ENCODE measurements around the gene NBPF3.
"Not testable (repeated sequence)": the region's sequence is repeated elsewhere in the genome, so short reads cannot be mapped to it uniquely, and the experiment has no call there.

Gene NBPF3

DNA sequence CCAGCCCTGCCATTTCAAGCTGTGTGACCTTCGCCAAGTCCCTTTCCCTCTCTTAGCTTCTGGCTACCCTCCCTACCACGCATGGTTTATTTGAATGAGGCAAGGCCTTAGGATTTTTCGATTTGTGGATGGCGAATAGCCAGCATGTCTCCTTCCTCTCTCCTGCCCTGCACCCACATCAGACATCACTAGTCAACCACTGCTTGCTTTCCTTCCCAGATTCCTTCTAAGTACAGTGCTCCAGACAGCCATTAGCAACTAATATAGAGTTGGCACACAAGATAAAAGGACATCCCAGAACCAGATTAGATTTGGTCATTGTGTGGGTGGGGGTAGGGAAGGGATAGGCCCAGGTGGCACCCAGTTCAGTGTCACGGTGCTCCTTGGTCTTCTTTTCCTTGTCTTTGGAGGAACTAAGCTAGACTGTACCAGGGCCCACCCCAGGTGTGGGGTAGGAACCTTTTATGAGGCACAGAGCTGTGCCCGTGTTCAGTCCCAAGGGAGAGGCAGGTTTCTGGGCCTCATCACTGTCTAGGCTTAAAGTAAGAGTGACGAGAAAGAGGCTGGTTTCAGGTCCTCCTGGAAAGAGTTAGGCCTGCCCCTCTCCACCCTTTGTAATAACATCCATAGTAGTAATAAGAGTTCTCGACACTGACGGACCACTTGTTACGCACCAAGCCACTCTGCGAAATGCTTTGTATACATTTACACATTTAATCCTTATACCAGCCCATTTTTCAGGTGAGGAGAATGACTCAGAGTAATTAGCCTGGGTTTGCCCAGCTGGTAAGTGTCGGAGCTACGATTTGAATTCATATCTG, 77.9 kb downstream of the NBPF3 start:
- no peak for DNase-seq (ENCODE audit: low spot score)
- TF ChIP-seq, protein P1, sequence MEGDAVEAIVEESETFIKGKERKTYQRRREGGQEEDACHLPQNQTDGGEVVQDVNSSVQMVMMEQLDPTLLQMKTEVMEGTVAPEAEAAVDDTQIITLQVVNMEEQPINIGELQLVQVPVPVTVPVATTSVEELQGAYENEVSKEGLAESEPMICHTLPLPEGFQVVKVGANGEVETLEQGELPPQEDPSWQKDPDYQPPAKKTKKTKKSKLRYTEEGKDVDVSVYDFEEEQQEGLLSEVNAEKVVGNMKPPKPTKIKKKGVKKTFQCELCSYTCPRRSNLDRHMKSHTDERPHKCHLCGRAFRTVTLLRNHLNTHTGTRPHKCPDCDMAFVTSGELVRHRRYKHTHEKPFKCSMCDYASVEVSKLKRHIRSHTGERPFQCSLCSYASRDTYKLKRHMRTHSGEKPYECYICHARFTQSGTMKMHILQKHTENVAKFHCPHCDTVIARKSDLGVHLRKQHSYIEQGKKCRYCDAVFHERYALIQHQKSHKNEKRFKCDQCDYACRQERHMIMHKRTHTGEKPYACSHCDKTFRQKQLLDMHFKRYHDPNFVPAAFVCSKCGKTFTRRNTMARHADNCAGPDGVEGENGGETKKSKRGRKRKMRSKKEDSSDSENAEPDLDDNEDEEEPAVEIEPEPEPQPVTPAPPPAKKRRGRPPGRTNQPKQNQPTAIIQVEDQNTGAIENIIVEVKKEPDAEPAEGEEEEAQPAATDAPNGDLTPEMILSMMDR (IDR thresholded peaks at IDR 0.05; ENCODE audit: extremely low read depth, missing control alignments): no peak

DNA sequence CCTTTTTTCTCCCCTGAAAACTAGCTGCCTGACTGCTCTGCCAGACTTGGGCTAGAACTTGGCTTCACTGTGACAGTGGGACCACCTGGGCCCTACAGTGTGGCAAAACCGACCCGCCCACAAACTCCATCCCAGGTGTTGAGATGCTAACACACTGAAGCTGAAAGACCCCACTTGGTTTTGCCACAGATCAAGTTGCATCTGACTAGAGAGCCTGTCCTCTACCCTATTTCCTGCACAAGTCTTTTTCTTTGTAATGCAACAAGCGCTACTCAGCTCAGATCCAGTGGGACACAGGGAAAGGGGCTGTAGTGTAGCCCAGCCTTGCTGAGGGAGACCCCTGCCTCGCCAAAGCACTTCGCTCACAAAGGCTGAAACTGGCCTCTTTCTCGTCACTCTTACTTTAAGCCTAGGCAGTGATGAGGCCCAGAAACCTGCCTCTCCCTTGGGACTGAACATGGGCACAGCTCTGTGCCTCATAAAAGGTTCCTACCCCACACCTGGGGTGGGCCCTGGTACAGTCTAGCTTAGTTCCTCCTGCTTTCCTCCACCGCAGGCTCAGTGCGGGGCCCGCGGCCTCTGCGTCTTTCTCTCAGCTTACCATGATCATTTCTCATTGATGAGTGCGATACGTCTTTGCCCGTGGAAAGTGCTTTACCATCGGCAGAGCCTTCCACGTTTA, 79.0 kb downstream of the NBPF3 start:
- TF ChIP-seq, protein P1 (IDR thresholded peaks at IDR 0.05; ENCODE audit: extremely low read depth, missing control alignments): no peak
- no peak for DNase-seq (ENCODE audit: low spot score)

DNA sequence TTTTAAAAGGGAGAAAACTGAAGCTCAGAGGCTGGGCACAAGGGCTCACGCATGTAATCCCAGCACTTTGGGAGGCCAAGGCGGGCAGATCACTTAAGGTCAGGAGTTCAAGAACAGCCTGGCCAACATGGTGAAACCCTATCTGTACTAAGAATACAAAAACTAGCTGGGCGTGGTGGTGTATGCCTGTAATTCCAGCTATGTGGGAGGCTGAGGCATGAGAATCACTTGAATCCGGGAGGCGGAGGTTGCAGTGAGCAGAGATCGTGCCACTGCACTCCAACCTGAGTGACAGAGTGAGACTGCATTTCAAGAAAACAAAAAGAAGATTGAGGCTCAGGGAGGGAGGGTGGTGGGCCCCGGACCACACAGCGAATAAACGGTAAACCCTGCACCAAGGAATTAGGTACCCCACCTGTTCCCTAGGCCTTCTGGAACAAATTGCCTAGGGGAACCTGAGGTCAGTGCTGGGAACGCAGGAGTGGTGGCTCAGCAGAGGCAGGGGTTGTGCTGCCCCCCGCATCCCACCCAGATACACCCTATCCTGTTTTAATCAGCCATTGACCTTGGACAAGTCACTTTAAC, 79.6 kb downstream of the NBPF3 start:
- DNase-seq (ENCODE audit: low spot score): not testable (repeated sequence)

DNA sequence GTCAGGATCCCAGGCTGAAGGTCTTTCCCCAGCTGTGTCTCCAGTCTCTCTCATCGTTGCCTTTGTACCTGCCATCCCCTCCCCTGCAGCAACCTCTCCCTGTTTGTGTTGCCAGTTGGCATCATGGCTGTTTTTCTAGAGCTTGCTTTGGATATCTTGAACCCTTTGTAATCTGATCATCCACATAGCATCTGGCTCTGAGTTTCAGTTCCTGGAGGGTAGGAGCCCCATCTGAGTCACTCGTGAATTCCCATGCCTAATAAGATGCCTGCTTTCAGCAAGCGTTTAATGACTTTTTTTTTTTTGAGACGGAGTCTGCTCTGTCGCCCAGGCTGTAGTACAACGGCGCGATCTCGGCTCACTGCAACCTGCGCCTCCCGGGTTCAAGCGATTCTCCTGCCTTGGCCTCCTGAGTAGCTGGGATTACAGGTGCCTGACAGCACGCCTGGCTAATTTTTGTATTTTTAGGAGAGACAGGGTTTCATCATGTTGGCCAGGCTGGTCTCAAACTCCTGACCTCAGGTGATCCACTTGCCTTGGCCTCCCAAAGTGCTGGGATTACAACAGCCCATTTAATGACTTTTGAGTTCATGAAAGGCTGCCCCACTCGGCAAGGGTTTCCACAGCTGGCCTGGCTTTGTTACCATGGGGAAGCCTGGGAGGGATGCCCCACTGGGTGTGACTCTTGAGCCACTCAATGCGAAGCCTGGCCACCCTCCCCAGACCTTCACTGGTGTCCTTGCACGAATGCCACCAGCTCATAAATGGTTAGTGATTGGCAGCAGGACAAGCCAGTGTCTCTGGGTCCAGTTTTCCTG, 81.2 kb downstream of the NBPF3 start:
- TF ChIP-seq, protein P1 (IDR thresholded peaks at IDR 0.05; ENCODE audit: extremely low read depth, missing control alignments): no peak
- DNase-seq (ENCODE audit: low spot score): no peak

DNA sequence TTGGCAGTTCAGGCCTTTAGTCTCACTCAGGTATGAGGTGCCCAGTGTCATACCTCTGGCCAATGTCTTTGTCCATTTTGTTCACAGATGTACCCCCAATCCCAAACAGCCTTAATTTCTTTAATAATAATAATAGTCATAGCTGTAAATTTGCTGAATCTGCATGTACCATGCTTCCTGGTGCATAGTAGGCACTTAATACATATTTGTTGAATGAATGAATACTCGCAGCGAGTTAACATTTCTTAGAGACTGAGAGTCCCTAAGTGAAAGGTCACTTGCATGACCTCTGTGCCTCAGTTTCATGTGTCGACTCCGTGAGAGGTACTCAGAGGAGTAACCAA, 81.8 kb downstream of the NBPF3 start:
- no peak for DNase-seq (ENCODE audit: low spot score)
- TF ChIP-seq, protein P1 (IDR thresholded peaks at IDR 0.05; ENCODE audit: extremely low read depth, missing control alignments): no peak

DNA sequence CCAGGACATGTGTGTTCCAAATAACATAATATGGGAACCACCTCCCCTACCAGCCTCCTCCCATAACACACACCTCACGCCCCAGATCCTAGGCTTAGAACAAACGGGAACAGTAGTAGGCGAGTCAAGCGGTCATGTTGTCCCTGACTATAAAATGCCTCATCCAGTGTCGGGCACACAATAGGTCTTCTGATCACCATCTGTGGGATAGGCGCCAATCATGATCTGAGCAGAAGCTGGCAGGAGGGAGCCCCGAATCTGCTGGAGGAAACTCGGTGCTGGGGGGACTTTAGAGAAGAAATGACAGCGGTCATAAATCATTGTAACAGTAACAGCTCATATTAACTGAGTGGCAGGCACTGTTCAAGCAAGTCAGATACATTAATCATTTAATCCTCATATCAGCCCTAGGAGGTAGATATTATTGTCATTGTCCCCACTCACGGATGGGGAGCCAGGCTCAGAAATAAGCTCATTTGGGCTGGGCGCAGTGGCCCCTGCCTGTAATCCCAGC, 82.6 kb downstream of the NBPF3 start:
- DNase-seq (ENCODE audit: low spot score): no peak
- TF ChIP-seq, protein P1 (IDR thresholded peaks at IDR 0.05; ENCODE audit: extremely low read depth, missing control alignments): no peak

DNA sequence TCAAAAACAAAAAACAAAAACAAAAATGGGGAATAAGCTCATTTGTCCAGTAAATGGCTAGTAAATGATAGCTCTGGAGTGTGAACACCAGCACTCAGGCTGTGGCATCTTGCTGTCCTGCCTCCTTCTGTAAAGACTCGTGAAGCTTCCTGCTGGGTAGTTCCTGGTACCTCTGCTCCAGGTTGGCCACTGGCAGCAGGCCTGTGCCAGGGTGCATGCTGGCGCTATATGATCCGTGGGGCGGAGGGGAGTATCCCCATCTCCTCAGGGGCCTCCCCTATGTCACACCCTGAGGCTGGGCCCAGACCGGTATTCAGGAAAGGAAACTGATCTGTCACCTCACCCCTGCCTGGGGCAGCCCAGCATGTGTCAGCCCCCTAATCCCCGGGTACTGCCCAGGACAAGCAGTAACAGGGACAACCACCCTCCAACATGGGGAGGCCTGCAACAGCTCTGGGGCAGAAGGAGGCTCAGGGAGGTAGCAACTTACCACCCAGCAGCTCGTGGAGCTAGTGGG, 83.4 kb downstream of the NBPF3 start:
- DNase-seq (ENCODE audit: low spot score): no peak
- TF ChIP-seq, protein P1 (IDR thresholded peaks at IDR 0.05; ENCODE audit: extremely low read depth, missing control alignments): no peak

All from GM20000 (cell line).